MM.1S (cell line): ENCODE results near the gene ADAM19.
"Not testable (repeated sequence)": the region's sequence is repeated elsewhere in the genome, so short reads cannot be mapped to it uniquely, and the experiment has no call there.

ENCODE experiments used
- DNase-seq: peaks from one replicate; pipeline ENCODE4 v3.0.0-alpha.2; 2015
- H2AFZ ChIP-seq: fragments of 300-600 bp; sonication (generic); 2 replicates; pipeline ENCODE4 v1.6.0; 2016; ENCODE audit warnings: antibody characterized with exemption, low read length
- H3F3A ChIP-seq: fragments of 300-600 bp; sonication (generic); 2 replicates; pipeline ENCODE4 v1.6.1; 2016; ENCODE audit warnings: mild to moderate bottlenecking, antibody characterized with exemption, low read length, moderate library complexity, mixed read lengths; ENCODE audit not compliant: insufficient read depth
- H3K27ac ChIP-seq: fragments of 300-600 bp; sonication (generic); 2 replicates; pipeline ENCODE4 v1.5.1; 2016; ENCODE audit warnings: mild to moderate bottlenecking, low read length
- H3K27me3 ChIP-seq: fragments of 300-600 bp; sonication (generic); replicated peaks from 2 replicates; pipeline ENCODE4 v1.6.0; 2016; ENCODE audit warnings: low read length; ENCODE audit not compliant: insufficient read depth
- H3K36me3 ChIP-seq: fragments of 300-600 bp; sonication (generic); replicated peaks from 2 replicates; pipeline ENCODE4 v1.6.1; 2016; ENCODE audit warnings: mild to moderate bottlenecking, low read length, mixed read lengths; ENCODE audit not compliant: insufficient read depth
- H3K4me1 ChIP-seq: fragments of 300-600 bp; sonication (generic); 2 replicates; pipeline ENCODE4 v1.6.1; 2016; ENCODE audit warnings: low read length, mixed read lengths
- H3K4me2 ChIP-seq: fragments of 300-600 bp; sonication (generic); 2 replicates; pipeline ENCODE4 v1.6.0; 2016; ENCODE audit warnings: low read depth, low read length
- H3K4me3 ChIP-seq: fragments of 300-600 bp; sonication (generic); 2 replicates; pipeline ENCODE4 v1.5.1; 2016; ENCODE audit warnings: low read length, mixed read lengths
- H3K79me2 ChIP-seq: fragments of 300-600 bp; sonication (generic); 2 replicates; pipeline ENCODE4 v1.6.1; 2016; ENCODE audit warnings: mixed run types, low read length, mixed read lengths
- H3K9ac ChIP-seq: fragments of 300-600 bp; sonication (generic); 2 replicates; pipeline ENCODE4 v1.6.1; 2016; ENCODE audit warnings: low read length, mixed read lengths
- H3K9me2 ChIP-seq: fragments of 300-600 bp; sonication (generic); replicated peaks from 2 replicates; pipeline ENCODE4 v1.6.1; 2016; ENCODE audit warnings: mild to moderate bottlenecking, low read length, mixed read lengths; ENCODE audit not compliant: insufficient read depth
- H3K9me3 ChIP-seq: fragments of 300-600 bp; sonication (generic); replicated peaks from 2 replicates; pipeline ENCODE4 v1.6.1; 2016; ENCODE audit warnings: mild to moderate bottlenecking, low read length, mixed read lengths; ENCODE audit not compliant: insufficient read depth
- H4K20me1 ChIP-seq: fragments of 300-600 bp; sonication (generic); 2 replicates; pipeline ENCODE4 v1.6.1; 2016; ENCODE audit warnings: mild to moderate bottlenecking, low read length, moderate library complexity, mixed read lengths; ENCODE audit not compliant: insufficient read depth
- EZH2 ChIP-seq: fragments of 300-600 bp; sonication (generic); optimal IDR thresholded peaks from 2 replicates; pipeline ENCODE3; 2017; ENCODE audit warnings: low read depth, mild to moderate bottlenecking, antibody characterized with exemption, low read length, mixed read lengths
- EZH2phosphoT487 ChIP-seq: fragments of 300-600 bp; sonication (generic); IDR thresholded peaks from 2 replicates; pipeline ENCODE4 v1.6.1; 2018; ENCODE audit warnings: antibody characterized with exemption, low read length
- TF ChIP-seq, protein P1 (sequence below): fragments of 300-600 bp; sonication (generic); IDR thresholded peaks from 2 replicates; pipeline ENCODE4 v1.5.1; 2016; ENCODE audit warnings: antibody characterized with exemption, low read length, mixed read lengths

ADAM19 gene

DNA sequence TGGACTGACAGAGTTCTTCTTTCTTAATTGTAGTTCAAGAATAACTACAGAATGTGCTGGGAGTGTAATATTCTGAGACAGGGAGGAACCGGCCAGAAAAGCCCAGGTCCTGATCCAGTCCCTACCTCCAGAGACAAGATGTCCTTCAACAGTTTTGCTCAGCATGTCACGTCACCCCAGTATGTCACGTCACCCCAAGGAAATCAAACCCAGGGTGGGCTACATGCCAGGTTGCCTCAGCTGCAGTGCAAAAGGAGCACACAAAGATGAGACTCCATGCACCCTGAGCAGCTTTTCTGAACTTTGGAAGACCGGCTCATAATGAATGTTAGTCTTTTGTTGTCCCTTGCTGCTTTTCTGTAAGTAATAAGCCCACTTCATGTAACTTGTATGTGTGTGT is 141.5 kb downstream of the ADAM19 start:
- Histone ChIP-seq H3K4me1 (no peaks in the 10 kb centered on the region), H2AFZ (no peak overlapping the region), H3K4me3 (no peak overlapping the region), H4K20me1 (no peaks in the 10 kb centered on the region), H3K27me3 (no peaks in the 10 kb centered on the region), H3K27ac (no peak overlapping the region), H3K9me2 (no peaks in the 10 kb centered on the region), H3K4me2 (no peak overlapping the region), H3K9me3 (no peaks in the 10 kb centered on the region), H3K79me2 (no peaks in the 10 kb centered on the region), H3K9ac (no peak overlapping the region), H3F3A (no peaks in the 10 kb centered on the region), H3K36me3 (no peaks in the 10 kb centered on the region)
- DNase-seq: no peak
- TF ChIP-seq EZH2 (no peak), EZH2phosphoT487 (no peak)
- TF ChIP-seq, protein P1, sequence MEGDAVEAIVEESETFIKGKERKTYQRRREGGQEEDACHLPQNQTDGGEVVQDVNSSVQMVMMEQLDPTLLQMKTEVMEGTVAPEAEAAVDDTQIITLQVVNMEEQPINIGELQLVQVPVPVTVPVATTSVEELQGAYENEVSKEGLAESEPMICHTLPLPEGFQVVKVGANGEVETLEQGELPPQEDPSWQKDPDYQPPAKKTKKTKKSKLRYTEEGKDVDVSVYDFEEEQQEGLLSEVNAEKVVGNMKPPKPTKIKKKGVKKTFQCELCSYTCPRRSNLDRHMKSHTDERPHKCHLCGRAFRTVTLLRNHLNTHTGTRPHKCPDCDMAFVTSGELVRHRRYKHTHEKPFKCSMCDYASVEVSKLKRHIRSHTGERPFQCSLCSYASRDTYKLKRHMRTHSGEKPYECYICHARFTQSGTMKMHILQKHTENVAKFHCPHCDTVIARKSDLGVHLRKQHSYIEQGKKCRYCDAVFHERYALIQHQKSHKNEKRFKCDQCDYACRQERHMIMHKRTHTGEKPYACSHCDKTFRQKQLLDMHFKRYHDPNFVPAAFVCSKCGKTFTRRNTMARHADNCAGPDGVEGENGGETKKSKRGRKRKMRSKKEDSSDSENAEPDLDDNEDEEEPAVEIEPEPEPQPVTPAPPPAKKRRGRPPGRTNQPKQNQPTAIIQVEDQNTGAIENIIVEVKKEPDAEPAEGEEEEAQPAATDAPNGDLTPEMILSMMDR: no peak

DNA sequence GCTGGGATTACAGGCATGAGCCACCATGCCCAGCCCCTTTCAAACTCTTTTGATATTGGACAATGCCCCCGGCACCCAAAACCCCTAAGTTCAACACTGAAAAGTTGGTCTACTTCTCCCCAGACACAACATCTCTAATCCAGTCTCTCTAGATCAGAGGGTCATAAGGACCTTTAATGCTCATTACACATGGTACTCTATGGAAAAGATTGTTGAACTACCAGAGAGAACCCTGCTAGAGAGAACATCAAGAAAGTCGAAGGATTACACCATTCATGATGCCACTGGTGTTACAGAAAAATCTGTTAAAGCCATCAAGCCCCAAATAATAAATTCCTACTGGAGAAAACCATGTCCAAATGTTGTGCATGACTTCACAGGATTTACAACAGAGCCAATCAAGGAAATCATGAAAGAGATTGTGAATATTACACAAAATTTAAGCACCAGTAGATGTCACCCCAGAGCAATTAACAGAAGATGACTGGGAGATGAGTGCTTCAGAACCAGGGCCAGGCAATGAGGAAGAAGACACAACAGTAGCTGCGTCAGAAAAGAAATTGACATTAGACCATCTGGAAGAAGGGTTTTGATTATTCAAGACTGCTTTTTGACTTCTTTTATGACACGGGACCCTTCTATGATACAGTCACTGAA is 143.9 kb downstream of the ADAM19 start:
- H3F3A ChIP-seq: no peaks in the 10 kb centered on the region
- peak; percentile 53 for DNase-seq
- no peak overlapping the region for H3K9ac ChIP-seq
- no peak overlapping the region for H2AFZ ChIP-seq
- H3K36me3 ChIP-seq: no peaks in the 10 kb centered on the region
- H3K9me3 ChIP-seq: no peaks in the 10 kb centered on the region
- no peak overlapping the region for H3K4me3 ChIP-seq
- no peaks in the 10 kb centered on the region for H4K20me1 ChIP-seq
- H3K27ac ChIP-seq: no peak overlapping the region
- H3K9me2 ChIP-seq: no peaks in the 10 kb centered on the region
- TF ChIP-seq, protein P1: peak; percentile 57
- TF ChIP-seq EZH2phosphoT487: no peak
- no peaks in the 10 kb centered on the region for H3K4me1 ChIP-seq
- no peaks in the 10 kb centered on the region for H3K27me3 ChIP-seq
- no peak overlapping the region for H3K4me2 ChIP-seq
- no peaks in the 10 kb centered on the region for H3K79me2 ChIP-seq

DNA sequence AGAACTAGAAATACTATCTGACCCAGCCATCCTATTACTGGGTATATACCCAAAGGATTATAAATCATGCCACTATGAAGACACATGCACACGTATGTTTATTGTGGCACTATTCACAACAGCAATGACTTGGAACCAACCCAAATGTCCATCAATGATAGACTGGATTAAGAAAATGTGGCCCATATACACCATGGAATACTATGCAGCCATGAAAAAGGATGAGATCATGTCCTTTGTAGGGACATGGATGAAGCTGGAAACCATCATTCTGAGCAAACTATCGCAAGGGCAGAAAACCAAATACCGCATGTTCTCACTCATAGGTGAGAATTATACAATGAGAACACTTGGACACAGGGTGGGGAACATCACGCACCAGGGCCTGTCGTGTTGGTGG is 145.7 kb downstream of the ADAM19 start:
- H3K9me2 ChIP-seq, H3K9me3 ChIP-seq, H4K20me1 ChIP-seq, H3F3A ChIP-seq, H3K27ac ChIP-seq, H2AFZ ChIP-seq, H3K4me3 ChIP-seq, H3K79me2 ChIP-seq, DNase-seq, H3K36me3 ChIP-seq, H3K4me1 ChIP-seq, H3K27me3 ChIP-seq, H3K9ac ChIP-seq, H3K4me2 ChIP-seq: not testable (repeated sequence)
